Measurements from ENCODE around the gene TNRC18.

TNRC18 gene

DNA sequence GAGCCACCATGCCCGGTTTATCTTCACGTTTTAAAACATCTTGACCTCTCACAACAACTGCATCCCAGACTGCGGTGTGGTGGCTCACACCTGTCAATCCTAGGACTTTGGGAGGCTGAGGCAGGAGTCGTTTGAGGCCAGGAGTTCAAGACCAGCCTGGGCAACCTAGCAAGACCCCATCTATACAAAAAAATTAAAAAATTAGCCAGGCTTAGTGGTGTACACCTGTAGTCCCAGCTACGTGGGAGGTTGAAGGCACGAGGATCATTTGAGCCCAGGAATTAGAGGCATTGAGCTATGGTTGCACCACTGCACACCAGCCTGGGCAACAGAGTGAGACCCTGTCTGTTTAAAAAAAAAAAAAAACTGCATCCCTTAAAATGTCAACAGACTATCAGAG, 20.2 kb downstream of the TNRC18 start:
- FAIRE-seq, result no peak

DNA sequence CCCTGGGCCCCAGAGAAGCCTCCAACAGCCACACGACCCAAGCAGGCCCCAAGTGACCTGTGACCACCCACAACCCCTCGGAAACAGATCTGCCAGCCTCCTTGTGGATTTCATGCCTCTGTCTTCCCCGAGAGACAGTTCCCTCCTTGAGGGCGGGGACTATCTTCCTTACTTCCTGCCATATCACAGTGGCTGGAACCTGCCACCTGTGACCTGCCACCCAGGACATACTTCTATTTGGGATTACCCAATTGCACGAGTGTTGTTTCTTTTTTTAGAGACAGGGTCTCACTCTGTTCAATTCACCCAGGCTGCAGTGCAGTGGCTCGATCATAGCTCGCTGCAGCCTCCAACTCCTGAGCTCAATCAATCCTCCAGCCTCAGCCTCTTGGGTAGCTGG, 25.9 kb downstream of the TNRC18 start:
- FAIRE-seq, result no peak

DNA sequence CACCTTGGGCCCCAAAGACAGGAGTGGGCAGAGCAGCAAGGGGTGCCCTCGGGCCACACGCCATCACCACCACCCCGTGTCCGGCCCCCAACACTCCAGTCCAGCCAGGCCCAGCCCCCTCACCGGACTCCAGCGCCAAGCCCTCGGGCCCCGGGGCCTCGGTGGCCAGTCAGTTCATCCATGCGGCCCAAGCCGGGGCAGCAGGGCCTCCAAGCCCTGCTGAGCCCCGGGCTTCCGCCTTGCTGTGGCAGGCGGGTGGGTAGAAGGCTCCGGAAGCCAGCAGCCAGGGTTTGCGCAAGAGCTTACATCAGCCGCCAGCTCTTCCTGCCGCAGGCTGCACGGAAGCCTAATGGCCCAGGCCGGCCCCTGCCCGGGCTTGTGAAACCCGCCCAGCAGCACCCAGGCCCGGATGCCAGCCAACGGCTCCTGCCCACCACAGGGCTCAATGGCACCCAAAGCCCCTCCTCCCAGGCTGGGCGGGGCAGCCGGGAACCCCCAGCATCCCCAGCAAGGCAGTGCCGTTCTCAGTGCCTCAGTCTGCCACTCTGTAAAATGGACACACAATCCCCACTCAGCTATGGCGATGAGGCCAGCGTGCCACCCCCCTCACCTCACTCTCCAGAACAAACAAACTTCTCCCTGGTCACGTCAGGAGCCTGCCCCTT, 26.5 kb downstream of the TNRC18 start:
- FAIRE-seq, result no peak

DNA sequence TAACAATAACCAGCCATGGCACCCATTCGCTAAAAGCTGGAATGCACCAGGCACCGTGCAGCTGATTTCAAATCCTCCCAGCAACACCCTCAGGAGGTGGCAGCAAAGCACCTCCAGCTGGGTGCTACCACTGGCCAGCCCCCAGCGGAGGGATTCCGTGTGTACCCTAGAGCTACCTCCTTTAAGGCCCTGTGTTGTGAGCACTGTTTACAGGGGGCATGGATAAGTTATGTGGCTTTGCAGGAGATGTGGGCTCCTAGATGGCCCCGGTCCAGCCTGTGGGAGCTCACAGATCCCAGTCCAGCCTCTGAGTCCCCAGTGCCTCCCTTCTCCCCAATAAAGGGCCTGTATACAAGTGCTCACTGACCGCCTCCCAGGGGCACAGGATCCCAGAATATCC, 27.1 kb downstream of the TNRC18 start:
- no peak for FAIRE-seq

DNA sequence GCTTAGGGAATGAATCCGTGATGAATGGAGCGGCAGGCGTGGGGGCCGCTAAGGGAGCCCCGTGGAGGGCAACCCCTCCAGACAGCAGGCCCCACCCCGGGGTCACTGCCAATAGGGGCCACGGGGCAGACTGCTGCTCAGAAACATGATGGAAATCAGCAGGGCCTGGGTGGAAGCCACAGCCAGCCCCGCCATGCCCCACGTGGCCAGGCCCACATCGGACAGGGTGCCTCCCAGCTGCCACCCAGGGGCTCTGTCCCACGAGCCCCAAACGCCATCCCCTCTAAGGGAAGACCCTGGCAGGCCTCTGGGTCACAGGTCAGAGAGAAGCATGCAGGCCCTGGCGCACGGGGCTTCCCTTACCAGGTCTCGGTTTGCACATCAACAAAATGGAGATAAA, 28.4 kb downstream of the TNRC18 start:
- no peak for FAIRE-seq

DNA sequence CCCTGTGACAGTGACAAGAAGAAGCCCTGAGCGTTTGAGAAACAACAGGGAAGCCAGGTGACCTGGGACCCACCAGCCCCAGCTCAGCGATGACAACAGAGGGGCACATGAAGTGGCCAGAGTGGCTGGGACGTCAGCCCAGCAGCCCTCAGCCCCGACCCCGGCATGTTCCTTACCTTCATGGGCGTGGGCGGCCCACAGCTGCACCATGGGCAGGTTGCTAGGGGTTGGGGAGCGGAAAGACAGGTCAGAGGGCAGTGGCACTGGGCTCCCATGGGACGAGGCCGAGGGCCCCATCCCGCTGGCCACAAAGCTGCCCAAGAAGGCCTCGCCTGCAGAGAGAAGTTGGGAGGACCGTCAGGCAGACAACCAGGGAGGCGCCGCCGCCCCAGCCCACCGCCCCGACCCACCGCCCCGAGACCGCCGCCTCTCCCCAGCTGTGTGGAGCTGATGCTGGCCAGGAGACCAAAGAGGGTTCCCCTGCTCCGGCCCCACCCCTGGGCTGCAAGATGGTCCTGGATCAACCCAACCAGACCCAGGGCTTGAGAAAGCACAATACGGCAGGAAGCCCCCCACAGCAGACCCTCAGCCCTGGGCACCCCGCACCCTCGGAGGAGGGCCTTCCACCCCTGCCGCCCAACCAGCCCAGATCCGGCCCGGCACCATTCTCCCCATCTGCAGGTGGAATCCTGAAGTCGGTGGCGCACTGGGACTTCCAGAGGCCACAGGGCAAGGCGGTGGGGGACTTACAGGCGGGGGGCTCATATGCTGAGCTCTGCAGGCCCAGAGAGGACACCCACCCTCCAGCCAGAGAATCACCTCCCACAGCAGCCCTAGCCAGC, 29.1 kb downstream of the TNRC18 start:
- no peak for FAIRE-seq

DNA sequence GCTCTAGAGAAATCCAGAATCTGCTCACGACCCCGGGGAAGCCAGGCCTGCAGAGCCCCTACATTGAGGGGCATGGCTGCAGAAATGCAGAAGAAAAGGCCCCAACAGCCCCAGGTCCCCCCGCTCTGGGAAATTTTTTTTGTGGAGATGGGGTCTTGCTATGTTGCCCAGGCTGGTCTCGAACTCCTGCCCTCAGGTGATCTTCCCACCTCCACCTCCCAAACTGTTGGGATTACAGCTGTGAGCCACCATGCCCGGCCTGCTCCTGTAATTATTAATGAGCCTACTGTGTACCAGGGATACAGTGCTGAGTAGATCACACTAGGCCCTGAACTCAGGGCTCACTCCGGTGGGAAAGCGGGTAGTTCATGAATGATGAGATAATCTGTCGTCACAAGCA, 29.9 kb downstream of the TNRC18 start:
- no peak for FAIRE-seq

DNA sequence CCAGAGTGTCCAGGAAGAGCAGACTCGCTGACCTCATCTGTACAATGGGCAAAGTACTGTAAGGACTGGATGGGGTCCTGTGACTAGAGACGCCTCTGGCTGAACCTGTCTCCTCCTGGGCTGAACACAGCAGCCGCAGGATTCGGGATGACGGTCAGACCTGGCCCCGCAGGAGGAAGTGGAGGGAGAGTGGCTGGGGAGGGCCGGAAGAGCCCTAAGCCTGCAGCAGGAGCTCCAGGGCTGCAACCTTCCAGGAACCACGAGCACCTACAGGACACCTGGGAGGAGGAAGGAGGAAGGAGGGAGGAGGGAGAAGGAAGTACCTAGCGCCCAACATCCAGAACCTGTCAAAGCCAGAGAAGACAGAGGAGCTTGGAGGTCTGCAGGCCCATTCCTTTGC, 30.3 kb downstream of the TNRC18 start:
- FAIRE-seq, result no peak

DNA sequence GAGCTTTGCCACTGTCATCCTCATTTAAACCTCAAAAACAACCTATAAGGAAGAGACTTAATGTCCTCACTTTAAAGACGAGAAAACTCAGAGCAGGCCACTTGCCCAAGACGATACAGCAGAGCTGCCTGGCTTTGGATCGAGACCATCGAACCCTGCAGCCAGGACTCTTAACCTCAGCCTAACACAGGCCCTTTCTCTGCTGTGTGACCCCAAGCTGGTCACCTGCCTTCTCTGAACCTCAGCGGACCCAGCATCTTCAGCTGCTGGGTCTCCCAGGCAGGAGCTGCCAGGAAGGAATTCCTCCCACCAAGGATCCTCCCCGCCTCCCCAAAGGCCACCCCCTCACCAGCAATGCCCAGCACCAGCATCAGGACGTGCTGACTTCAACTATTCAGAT, 32.7 kb downstream of the TNRC18 start:
- no peak for FAIRE-seq

DNA sequence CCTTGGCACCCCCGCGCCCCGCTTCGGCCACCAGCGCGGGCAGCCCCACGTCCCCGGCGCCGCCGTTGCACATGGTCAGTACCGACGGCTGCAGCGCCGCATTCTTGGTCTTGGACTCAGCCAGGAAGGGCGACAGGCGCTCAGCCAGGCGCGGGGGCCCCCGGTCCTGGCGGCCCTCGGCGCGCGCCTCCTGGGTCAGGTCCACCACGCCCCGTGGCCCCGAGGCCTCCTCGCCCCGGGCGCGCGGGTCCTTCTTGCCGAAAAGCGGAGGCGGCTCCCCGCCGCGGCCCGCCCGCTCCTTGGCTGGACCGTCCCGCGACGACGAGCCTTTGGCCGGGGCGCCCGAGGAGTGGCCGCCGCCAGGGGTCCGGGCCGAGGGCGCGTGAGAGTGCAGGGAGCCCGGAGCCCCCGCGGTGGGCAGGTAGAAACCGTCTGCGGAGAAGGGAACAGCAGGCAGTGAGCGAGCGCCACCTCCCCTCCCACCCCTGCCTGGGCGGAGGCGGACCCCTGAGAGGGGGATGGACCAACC, 34.7 kb downstream of the TNRC18 start:
- no peak for FAIRE-seq

DNA sequence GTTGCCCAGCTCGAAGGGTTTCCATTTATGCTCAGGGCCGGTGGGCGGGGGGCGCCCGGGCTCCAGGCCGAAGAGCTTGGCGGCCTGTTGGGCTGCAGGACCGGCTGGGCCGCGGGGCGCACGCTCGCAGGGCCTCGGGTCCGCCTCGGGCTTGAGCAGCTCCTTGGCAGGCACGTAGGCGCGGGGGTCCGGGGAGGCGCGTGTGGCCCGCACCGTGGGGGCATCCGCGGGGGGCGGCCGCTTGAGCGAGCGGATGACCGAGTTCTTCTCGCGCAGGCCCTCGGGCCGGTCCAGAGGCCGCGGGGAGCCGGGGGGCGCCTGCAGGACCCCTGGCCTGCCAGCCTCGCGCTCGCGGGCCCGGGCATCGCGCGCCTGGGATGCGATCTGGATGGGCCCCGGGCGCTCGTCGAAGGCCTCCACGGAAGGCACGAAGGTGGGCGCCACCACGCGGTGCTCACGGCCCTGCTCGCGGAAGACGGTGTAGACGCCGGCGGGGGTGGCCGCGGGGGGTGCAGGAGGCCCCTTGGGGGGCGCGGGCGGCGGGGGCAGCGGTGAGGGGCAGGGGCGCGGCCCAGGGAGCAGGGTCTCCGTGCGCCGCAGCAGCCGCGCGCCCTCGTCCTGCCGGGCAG, 35.2 kb downstream of the TNRC18 start:
- no peak for FAIRE-seq

DNA sequence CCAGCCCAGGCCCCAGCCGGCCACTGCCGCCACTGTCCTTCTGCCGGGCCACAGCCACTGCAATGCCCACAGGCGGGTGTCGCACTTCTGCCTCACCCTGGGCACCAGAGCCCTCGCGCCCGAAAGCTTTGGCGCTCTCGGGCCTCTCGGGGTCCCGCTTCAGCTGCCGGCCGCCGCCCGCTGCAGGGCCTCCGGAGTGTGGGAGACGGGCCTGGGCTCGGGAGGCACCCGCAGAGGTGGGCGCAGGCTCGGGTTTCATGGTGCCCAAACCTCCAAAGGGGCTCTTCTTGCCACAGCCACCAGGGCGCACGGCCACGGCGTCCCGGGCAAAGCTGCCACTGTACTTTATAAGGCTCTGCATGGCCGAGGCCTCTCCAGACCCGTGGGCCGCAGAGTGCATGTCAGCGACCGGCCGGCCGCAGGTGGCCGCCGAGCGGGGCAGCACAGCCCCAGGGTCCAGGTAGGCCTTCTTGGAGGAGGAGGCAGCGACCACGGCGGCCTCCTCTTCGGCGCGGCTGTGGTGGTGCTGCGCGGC, 35.9 kb downstream of the TNRC18 start:
- FAIRE-seq, result no peak

DNA sequence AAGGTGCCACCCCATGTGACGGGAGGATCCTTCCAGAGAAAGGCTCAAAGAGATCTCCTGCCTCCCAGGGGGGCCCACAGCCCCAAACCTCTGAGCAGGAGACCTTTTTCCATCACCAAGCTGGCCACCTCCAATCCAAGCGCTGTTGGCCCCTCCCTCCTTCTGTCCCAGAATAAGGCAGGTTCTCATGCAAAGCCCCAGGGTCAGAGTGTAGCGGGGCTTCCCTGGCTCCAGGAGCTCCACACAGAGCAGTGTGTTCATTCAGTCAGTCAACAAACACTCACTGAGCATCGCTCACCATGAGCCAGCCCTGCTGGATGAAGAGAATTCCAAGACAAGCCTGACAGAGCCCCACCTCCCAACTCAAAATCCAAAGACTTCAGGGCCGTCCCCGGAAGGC, 39.0 kb downstream of the TNRC18 start:
- no peak for FAIRE-seq

DNA sequence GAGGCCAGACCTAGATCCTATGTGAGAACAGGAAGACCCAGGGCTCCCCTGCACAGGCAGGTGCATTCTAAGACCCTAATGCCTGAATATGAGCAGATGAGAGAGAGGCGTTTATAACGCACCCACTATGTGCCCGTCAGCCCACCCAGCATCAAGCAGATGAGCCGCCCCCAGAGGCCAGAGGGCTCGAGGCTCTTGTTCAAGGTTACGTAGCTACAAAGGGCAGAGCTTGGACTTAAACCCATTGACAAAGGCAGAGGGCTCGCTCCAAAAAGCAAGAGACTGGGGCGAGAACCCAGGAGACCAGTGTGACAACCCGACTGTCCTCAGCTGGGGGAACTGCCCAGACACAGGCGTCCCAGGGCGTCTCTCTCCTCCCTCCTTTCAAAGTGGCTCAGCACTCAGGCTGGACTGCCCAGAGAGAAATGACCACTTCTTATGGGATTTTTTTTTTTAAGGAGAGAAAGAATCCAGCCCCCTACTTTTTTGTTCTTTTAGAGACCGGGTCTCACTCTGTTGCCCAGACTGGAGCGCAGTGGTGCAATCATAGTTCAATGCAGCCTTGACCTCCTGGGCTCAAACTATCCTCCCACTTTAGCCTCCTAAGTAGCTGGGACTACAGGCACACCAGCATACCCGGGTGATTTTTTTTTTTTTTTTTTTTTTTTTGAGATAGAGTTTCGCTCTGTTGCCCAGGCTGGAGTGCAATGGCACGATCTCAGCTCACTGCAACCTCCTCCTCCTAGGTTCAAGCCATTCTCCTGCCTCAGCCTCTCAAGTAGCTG, 40.1 kb downstream of the TNRC18 start:
- FAIRE-seq, result no peak

DNA sequence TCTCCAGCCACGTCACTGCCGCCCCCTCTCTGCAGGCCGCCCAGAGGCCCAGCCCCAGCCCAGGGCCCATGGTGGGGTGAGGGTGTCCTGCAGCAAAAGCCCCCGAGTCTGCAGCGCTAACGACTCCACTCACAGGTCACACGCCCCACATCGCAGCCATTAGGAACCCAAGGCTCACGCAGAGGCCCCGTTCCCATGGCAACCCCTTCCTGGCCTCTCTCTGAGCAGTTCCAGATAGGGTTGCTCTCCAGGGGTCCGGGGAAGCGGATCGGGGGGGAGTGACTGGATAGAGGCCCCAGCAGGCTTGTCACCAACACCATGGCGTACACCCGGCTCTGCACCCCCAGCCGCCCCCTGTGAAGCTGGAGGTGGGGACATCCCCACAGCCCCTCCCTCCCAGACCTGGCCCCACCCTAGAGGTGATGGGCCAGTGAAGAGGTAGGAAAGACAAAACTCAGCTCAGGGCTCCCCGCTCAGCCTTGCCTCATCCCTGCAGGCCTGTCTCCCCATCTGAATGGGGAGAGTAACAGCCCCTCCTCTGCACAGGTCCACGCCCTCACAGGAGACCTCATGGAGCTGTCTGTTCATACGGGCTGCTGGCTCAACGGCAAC, 41.2 kb downstream of the TNRC18 start:
- FAIRE-seq, result no peak

DNA sequence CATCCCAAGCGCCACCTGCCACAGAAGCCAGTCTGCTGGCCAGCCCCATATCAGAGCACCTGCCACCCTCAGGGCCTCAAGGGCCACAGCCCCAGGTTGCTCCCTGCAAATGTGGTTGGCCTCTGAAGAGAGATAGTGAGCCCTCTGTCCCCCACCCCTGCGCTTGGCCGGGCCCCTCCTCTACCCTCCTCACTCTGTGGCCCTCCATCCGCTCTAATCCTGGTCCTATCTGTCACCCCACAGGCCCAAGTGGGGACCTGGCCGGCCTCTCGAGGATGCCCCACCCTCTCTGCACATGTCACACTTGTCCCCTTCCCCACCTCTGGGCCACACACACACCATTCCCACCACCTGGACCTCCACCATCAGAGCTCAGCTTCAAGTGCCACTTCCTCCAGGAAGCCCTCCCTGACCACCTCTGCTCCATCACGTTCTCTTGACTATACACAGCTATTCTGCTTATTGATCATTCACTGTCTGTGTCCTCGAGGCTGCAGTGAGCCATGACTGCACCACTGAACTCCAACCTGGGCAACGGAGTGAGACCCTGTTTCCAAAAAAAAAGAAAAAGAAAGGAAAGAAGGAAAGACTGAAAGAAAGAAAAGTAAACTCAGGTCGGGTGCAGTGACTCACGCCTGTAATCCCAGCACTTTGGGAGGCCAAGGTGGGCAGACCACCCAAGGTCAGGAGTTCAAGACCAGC, 42.4 kb downstream of the TNRC18 start:
- FAIRE-seq, result no peak

DNA sequence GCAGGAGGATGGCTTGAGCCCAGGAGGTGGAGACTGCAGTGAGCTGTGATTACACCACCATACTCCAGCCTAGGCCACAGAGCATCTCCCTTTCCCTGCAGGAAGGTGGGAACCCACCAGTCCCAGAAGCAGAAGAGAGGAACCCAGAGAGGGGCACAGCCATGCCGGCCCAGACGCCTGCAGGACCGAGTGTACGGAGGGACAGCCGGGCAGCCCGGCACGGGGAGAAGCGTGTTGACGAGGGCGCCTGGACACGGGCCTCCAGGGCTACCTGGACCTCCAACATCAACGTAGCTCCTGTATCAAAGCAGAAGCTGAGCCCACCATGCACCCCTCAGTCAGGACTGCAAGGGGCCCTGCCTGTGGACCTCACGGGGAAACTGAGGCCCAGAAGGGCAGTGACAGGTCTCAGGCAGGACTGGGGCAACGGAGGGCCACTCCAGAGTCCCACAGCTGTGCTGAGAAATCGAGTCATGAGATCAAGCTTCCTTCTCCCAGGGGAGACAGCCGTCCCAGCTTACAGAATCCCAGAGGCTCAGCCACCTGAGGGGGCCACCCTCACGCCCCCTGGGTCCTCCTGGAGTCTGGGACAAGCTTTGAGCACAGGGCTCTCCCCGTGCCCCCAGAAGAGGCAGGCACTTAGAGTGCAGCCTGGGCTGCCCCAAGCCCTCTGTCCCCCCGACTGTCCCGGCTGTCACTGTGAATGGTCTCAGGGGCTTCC, 43.1 kb downstream of the TNRC18 start:
- FAIRE-seq, result no peak

DNA sequence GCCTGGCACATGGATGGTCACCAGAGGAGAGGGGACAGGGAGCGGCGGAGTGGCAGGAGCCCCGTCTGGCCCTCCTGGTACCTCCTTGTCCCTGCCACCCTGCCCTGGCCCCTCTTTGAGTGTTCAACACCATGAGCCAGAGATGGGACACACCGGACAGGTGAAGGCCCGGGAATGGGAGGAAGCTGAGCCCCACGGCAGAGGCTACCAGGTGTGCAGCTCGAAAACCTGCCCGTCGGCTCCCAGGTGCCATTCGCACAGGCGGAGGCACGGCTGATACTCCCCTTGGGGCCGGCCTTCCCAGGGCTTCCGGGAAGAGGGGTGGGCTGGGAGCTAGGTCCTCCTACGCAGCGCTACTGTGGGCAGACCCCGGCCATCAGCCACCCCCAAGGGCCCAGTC, 44.1 kb downstream of the TNRC18 start:
- no peak for FAIRE-seq

DNA sequence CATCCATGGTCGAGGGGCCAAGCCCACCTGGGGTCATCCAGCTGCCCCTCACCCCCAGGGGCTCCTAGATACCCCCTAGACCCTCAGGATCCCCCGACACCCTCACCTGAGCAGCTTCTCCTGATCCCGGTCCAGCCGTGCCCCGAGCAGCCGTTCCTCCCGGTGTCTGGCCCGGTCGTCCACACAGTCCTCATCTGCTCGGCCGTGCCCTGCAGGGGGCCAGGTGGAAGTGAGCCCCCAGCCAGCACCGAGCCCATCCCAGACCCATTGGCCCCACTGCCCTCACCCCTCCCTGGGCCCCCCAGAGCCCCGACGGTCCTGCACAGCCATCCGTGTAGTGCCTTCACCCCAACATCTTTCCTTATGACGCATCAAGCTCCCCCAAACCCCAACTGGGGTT, 45.8 kb downstream of the TNRC18 start:
- FAIRE-seq, result no peak

DNA sequence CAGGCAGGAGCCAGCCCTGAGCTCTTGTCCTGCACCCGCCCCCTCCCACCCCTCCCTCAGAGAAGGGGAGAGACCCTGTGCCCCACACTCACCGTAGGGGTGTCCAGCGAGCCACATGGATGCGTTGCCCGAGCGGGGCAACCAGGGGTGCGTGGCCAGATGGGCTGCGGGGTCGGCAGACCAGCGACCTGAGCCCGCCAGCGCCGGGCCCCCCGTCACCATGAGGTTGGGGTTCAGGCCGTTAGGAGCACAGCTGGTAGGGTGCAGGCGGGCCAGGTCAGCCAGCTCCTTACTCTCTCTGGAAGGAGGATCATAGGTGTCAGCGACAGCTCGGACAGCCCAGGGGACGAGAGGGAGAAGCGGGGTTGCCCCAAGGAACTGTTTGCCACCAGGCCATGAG, 46.4 kb downstream of the TNRC18 start:
- FAIRE-seq, result no peak

DNA sequence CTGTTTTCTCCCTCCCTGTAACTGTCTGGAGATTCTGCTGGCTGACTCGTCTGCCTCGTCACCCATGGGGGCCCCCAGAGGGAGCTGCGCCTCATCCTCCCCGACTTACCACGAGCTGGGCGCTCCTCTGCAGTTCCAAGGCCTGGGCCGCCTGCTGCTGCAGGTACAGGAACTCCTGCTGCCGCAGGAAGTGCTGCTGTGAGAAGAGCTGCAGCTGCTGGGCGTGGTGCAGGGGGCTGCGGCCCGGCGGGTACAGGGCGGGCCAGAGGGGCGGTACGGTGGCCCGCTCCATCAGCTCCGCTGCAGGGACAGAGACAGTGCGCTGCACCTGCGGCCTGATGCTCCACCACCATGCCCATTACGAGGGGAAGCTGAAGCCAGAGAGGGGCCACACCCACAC, 47.7 kb downstream of the TNRC18 start:
- no peak for FAIRE-seq
